ENCODE measurements around the gene NTM.

NTM gene

DNA sequence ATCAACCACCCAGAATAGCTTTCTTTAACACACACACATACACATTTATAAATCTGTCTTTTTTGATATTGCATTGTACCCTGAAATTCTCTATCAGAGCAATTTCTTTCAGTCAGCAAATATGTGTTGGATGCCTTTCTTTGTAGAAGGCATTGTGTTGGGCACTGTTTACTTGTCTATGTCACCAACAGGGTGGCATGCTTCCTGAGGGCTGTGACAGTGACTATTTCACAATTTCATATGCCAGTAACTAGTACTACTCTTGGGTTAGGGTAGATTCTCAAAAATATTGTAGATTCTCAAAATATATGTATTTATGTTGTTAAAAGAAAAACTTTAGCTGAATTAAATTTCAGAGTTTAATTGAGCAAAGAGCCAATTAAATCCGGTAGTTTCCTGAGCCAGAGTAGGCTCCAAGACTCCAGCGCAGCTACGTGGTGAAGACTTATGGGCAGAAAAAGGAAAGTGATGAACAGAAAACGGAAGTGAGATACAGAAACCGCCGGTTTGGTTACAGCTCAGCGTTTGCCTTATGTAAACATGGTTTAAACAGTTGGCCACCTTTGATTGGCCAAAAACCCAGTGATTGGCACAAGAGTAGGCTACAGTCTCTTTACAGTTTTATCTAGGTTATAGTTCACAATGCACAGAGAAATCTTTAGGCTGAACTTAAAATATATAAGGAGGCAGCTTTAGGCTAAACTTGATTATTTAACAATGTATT, 723.3 kb downstream of the NTM start:
- ChIA-PET POLR2A (no interaction called here), CTCF (no interaction called here)
- no peak for DNase-seq (ENCODE audit: extremely low spot score)
- TF ChIP-seq ELF4 (IDR thresholded peaks at IDR 0.05) (no peak), ZNF384 (IDR thresholded peaks at IDR 0.05) (no peak), ARNT (IDR thresholded peaks at IDR 0.05) (no peak), SP1 (IDR thresholded peaks at IDR 0.05) (no peak), HDGF (IDR thresholded peaks at IDR 0.05; ENCODE audit: borderline replicate concordance) (no peak), NFRKB (IDR thresholded peaks at IDR 0.05) (no peak), SUZ12 (IDR thresholded peaks at IDR 0.05) (no peak), BHLHE40 (IDR thresholded peaks at IDR 0.05; ENCODE audit: borderline replicate concordance) (no peak), FOXA1 (IDR thresholded peaks at IDR 0.05) (no peak), TARDBP (IDR thresholded peaks at IDR 0.05) (no peak)
- TF ChIP-seq, protein P1, sequence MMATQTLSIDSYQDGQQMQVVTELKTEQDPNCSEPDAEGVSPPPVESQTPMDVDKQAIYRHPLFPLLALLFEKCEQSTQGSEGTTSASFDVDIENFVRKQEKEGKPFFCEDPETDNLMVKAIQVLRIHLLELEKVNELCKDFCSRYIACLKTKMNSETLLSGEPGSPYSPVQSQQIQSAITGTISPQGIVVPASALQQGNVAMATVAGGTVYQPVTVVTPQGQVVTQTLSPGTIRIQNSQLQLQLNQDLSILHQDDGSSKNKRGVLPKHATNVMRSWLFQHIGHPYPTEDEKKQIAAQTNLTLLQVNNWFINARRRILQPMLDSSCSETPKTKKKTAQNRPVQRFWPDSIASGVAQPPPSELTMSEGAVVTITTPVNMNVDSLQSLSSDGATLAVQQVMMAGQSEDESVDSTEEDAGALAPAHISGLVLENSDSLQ (IDR thresholded peaks at IDR 0.05), result no peak

DNA sequence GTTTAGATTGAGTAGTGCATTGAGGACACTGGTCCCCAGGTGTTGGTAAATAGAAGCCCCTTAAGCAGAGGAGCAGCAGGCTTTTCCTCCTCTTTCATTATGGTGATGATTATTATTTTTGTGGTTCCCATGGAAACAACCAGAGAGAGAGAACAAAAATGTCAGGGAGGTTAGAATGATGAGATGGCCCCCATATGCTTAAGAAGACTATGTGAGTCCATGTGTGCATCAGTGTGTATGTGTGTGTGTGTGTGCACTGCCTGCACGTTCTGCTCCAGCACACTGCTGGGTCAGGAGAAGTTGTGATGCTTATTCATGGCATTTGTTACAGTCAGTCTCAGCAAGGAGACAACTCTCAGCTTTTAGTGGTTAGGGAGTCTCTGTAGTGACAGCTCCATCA, 724.2 kb downstream of the NTM start:
- DNase-seq (ENCODE audit: extremely low spot score), result no peak
- CTCF ChIA-PET, result no interaction called here
- TF ChIP-seq SUZ12 (IDR thresholded peaks at IDR 0.05) (no peak), LEF1 (IDR thresholded peaks at IDR 0.05; ENCODE audit: borderline replicate concordance) (no peak), TARDBP (IDR thresholded peaks at IDR 0.05) (no peak), BHLHE40 (IDR thresholded peaks at IDR 0.05; ENCODE audit: borderline replicate concordance) (no peak), HDGF (IDR thresholded peaks at IDR 0.05; ENCODE audit: borderline replicate concordance) (no peak), ELF4 (IDR thresholded peaks at IDR 0.05) (no peak), FOXM1 (IDR thresholded peaks at IDR 0.05; ENCODE audit: borderline replicate concordance) (no peak), SP1 (IDR thresholded peaks at IDR 0.05) (no peak)
- TF ChIP-seq, protein P1 (IDR thresholded peaks at IDR 0.05), result no peak
- POLR2A ChIA-PET, result no interaction called here

DNA sequence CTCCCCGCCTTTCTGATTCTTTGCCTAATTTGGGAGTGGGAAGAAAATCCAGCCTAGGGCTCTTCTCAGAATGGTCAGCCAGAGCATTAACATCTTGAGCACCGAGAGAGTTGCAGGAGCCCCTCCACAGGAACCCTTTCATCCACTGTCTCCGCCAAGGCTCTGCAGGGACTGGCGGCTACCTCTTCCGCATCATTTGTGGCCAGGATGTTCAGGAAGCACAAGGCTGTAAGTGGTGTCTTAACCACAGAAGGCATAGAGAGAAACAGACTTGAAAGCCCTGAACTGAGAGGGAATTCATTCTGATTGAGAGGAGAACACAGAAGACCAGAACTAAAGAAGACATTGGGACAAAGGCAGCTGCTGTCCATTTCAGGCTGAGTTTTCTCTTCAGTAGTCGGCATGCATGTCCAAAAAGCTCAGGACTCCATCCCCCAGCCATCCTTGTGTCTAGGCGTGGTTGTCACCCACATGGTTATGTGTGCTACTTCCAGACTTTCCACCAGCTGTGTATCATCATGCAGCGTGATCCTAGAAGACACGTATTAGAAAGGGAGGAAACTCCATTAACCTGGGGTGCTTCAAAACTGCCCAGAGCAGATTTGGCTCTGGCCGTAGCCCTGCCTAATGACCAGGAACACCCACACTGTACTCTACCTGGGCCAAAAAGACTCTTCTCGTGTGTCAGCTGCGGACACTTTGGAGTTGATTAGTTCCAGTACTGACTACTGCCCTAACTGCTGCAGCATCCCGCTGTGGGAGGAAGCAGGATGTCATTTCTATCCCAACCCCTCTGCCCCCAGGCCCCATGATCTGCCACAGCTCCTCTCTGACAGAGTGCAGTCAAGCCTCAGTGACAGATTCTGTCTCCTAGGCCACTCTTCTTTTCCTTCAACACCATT, 725.1 kb downstream of the NTM start:
- DNase-seq (ENCODE audit: extremely low spot score), result no peak
- no peak for TF ChIP-seq BHLHE40 (IDR thresholded peaks at IDR 0.05; ENCODE audit: borderline replicate concordance)
- TF ChIP-seq CTBP1 (IDR thresholded peaks at IDR 0.05; ENCODE audit: borderline replicate concordance), result no peak
- no peak for TF ChIP-seq HDGF (IDR thresholded peaks at IDR 0.05; ENCODE audit: borderline replicate concordance)
- TF ChIP-seq ZNF384 (IDR thresholded peaks at IDR 0.05), result no peak
- no peak for TF ChIP-seq FOXM1 (IDR thresholded peaks at IDR 0.05; ENCODE audit: borderline replicate concordance)
- TF ChIP-seq, protein P1 (IDR thresholded peaks at IDR 0.05), result no peak
- no peak for TF ChIP-seq TARDBP (IDR thresholded peaks at IDR 0.05)
- no peak for TF ChIP-seq ELF4 (IDR thresholded peaks at IDR 0.05)
- TF ChIP-seq FOXA1 (IDR thresholded peaks at IDR 0.05), result no peak
- TF ChIP-seq FOXK2 (IDR thresholded peaks at IDR 0.05), result no peak
- no peak for TF ChIP-seq SP1 (IDR thresholded peaks at IDR 0.05)
- no peak for TF ChIP-seq ARNT (IDR thresholded peaks at IDR 0.05)
- no peak for TF ChIP-seq SUZ12 (IDR thresholded peaks at IDR 0.05)
- ChIA-PET POLR2A (no interaction called here), CTCF (no interaction called here)

DNA sequence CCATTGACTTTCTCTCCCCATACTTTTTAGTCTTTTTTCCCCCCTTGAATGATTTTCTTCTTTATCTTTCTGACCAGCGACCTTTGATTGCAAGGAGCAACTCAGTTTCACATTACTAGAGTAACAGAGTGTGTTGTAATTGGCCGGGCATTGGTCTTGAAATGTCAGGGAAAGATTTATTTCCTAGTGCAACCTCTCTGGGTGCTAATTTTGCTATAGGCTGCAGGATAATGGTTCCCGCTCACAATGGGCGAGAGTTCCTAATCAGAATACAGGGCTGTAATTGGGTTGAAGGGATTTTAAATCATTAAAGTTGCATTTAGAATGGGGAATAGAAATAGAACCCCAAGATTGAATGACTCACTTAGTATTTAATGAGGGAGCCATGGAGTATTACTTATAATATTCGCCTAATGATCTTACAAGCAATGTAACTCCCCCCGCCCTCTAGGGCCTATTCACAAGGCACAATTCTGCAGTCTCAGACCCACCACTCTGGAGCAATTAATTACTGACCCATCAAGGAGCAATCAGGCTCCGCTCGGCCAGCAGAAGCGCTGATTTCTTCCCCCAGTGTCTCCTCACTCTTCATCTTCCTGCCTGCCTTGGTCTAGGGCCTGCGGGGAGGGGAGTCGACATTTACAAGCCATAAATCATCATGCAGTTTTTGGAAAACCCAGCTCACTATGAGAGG, 725.9 kb downstream of the NTM start:
- POLR2A ChIA-PET, result no interaction called here
- DNase-seq (ENCODE audit: extremely low spot score), result no peak
- TF ChIP-seq TARDBP (IDR thresholded peaks at IDR 0.05) (no peak), ARNT (IDR thresholded peaks at IDR 0.05) (no peak), FOXM1 (IDR thresholded peaks at IDR 0.05; ENCODE audit: borderline replicate concordance) (no peak), FOXA1 (IDR thresholded peaks at IDR 0.05) (no peak), BHLHE40 (IDR thresholded peaks at IDR 0.05; ENCODE audit: borderline replicate concordance) (no peak), FOXK2 (IDR thresholded peaks at IDR 0.05) (no peak), ZNF384 (IDR thresholded peaks at IDR 0.05) (no peak), CTBP1 (IDR thresholded peaks at IDR 0.05; ENCODE audit: borderline replicate concordance) (no peak)
- CTCF ChIA-PET, result no interaction called here

DNA sequence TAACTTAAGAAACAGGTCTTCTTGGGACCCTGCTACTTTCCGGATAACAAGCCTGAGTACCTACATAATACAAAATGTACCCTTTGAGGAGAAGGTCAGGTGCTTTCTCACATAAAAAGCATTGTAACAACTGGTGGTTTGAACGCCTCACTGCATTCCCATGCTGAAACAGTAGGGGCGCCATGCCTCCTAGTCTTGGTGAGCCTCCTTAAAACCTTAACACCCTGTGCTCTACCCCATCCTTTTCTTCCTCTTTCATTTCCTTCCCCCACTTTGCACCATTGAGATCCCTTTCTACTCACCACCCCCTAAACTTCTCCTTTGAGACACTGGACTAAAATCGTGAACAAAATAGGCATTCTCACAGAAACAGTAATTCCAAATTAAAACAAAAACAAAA, 729.3 kb downstream of the NTM start:
- peak; percentile 40 for DNase-seq (ENCODE audit: extremely low spot score)
- POLR2A ChIA-PET, result no interaction called here
- no peak for TF ChIP-seq FOXK2 (IDR thresholded peaks at IDR 0.05)
- TF ChIP-seq ZNF384 (IDR thresholded peaks at IDR 0.05), result no peak
- TF ChIP-seq ELF4 (IDR thresholded peaks at IDR 0.05), result no peak
- no peak for TF ChIP-seq SUZ12 (IDR thresholded peaks at IDR 0.05)
- TF ChIP-seq BHLHE40 (IDR thresholded peaks at IDR 0.05; ENCODE audit: borderline replicate concordance), result no peak
- TF ChIP-seq FOXA1 (IDR thresholded peaks at IDR 0.05), result no peak
- no peak for TF ChIP-seq LEF1 (IDR thresholded peaks at IDR 0.05; ENCODE audit: borderline replicate concordance)
- TF ChIP-seq, protein P1 (IDR thresholded peaks at IDR 0.05), result no peak
- CTCF ChIA-PET, result interaction anchor here (1.6 kb wide), 1 partner anchor 12 kb away, joined by 4 read pairs; no protein-coding TSS in a partner anchor
